Esophagus muscularis mucosa (tissue), 4 donors: ENCODE data around the gene TBL3. TPM values are rescaled to one million over a fixed set of nuclear protein-coding genes. Genes with fewer than 3 reads are reported as not detected.

Experiments
- DNase-seq: peaks from one replicate; pipeline ENCODE4 v3.0.0-alpha.2; 2017; ENCODE audit errors: extremely low spot score
- H3K27ac ChIP-seq, 4 donors: fragments of 200-600 bp; sonication (generic); replicated peaks in 1 of 4; 1 replicate in 3 of 4; 2 replicates in 1 of 4; pipeline ENCODE4 v1.5.1; 2016 to 2019; ENCODE audit warnings: mild to moderate bottlenecking in 1 of 4
- H3K27me3 ChIP-seq, 4 donors: fragments of 200-600 bp; sonication (generic); one replicate each; pipeline versions ENCODE4 v1.5.1 to v1.6.0; 2016 to 2019
- H3K36me3 ChIP-seq, 4 donors: fragments of 200-600 bp; sonication (generic); one replicate each; pipeline ENCODE4 v1.5.1; 2016 to 2019
- H3K4me1 ChIP-seq, 4 donors: fragments of 200-600 bp; sonication (generic); one replicate each; pipeline ENCODE4 v1.5.1; 2016 to 2019
- H3K4me3 ChIP-seq, 4 donors: fragments of 200-600 bp; sonication (generic); 1 replicate in 2 of 4; 2 replicates in 2 of 4; pipeline ENCODE4 v1.5.1; 2016 to 2019; ENCODE audit warnings: mild to moderate bottlenecking in 4 of 4, moderate library complexity in 1 of 4
- H3K9me3 ChIP-seq, 4 donors: fragments of 200-600 bp; sonication (generic); 1 replicate in 3 of 4; 2 replicates in 1 of 4; pipeline ENCODE4 v1.5.1; 2016 to 2019
- CTCF ChIP-seq, 3 experiments: fragments of 200-600 bp in 2 of 3; fragments of 450-650 bp in 1 of 3; sonication (generic) in 2 of 3; IDR thresholded peaks; one replicate each; pipeline ENCODE4 v1.5.1; 2017 to 2019; ENCODE audit warnings: antibody characterized with exemption in 3 of 3, mild to moderate bottlenecking in 2 of 3, moderate library complexity in 1 of 3
- EP300 ChIP-seq: sonication (generic); formaldehyde crosslinking; IDR thresholded peaks from one replicate; pipeline ENCODE4 v1.6.1; 2017; ENCODE audit warnings: antibody characterized with exemption
- POLR2A ChIP-seq: fragments of 450-650 bp; IDR thresholded peaks from one replicate; pipeline ENCODE4 v1.6.1; 2017; ENCODE audit warnings: antibody characterized with exemption, moderate library complexity, mild to moderate bottlenecking, low read depth
- POLR2AphosphoS5 ChIP-seq, 2 donors: sonication (generic); formaldehyde crosslinking; IDR thresholded peaks; one replicate each; pipeline ENCODE4 v1.6.1; 2017; ENCODE audit warnings: antibody characterized with exemption in 2 of 2
- WGBS: methylation state at CpG from one replicate; pipeline ENCODE4 v1.1.5; 2018; 5-methylcytosine and 5-hydroxymethylcytosine counted together
- intact Hi-C: fragments of 100-400 bp; cut with DNase I; formaldehyde crosslinking; loops from one replicate; pipeline ENCODE4 v1.15.1; 2023
- total RNA-seq, 4 donors: library from RNA; depleted of rRNA; stranded (reverse); fragments of >200 nt; gene quantifications; one replicate each; pipeline versions ENCODE4 v1.1.0 to v1.2.1, GENCODE V29; 2016

TBL3 gene
- total RNA-seq, 4 donors from 2014 or later, result 27.0 to 42.9 (median 36.9) TPM

GRCh38 chr16:2007081-2007836, 35.4 kb downstream of the TBL3 start:
- TF ChIP-seq EP300 (no peak), CTCF (IDR thresholded peaks at IDR 0.05) (no peak)
- no peak for DNase-seq
- Histone ChIP-seq H3K27ac (peak overlapping the region in 2 of 4 donors; percentile 89 to 96), H3K9me3 (no peaks in the 10 kb centered on the region), H3K27me3 (no peaks in the 10 kb centered on the region), H3K36me3 (peaks cover 12 to 22% (median 18%) of the 10 kb centered on the region in 4 donors), H3K4me1 (peaks cover 61 to 70% (median 67%) of the 10 kb centered on the region in 4 donors), H3K4me3 (peak overlapping the region; percentile 70 to 95 (median 81))
- WGBS, result 73% methylated on average over 14 of the region's 16 CpGs
- intact Hi-C loops, result no loop called here

GRCh38 chr16:2008009-2008526, 36.2 kb downstream of the TBL3 start:
- peak overlapping the region; percentile 70 to 95 (median 81) for H3K4me3 ChIP-seq
- H3K4me1 ChIP-seq, result peaks cover 61 to 70% (median 67%) of the 10 kb centered on the region in 4 donors
- no peaks in the 10 kb centered on the region for H3K9me3 ChIP-seq
- 64% methylated on average over 15 of the region's 15 CpGs for WGBS
- DNase-seq, result no peak
- intact Hi-C loops, result no loop called here
- H3K27ac ChIP-seq, result peak overlapping the region; percentile 89 to 97 (median 94)
- no peak for TF ChIP-seq CTCF (IDR thresholded peaks at IDR 0.05)
- no peak for TF ChIP-seq POLR2AphosphoS5 (IDR thresholded peaks at IDR 0.05)
- TF ChIP-seq POLR2A, result no peak
- no peak for TF ChIP-seq EP300
- H3K36me3 ChIP-seq, result peaks cover 4 to 14% (median 10%) of the 10 kb centered on the region in 4 donors
- H3K27me3 ChIP-seq, result no peaks in the 10 kb centered on the region

GRCh38 chr16:2008631-2009163, 36.8 kb downstream of the TBL3 start:
- DNase-seq, result no peak
- intact Hi-C loops, result no loop called here
- Histone ChIP-seq H3K27me3 (no peaks in the 10 kb centered on the region), H3K36me3 (peaks cover 0 to 8% (median 5%) of the 10 kb centered on the region in 4 donors), H3K4me3 (peak overlapping the region; percentile 70 to 95 (median 81)), H3K4me1 (peaks cover 58 to 64% (median 63%) of the 10 kb centered on the region in 4 donors), H3K9me3 (no peaks in the 10 kb centered on the region), H3K27ac (peak overlapping the region; percentile 89 to 97 (median 94))
- TF ChIP-seq EP300, result no peak
- TF ChIP-seq POLR2A, result peak; percentile 11
- 4% methylated on average over 20 of the region's 23 CpGs for WGBS

- WGBS, result 0% methylated on average over 2 of the region's 55 CpGs
- intact Hi-C loops, result no loop called here
- Histone ChIP-seq H3K36me3 (peaks cover 0 to 8% (median 5%) of the 10 kb centered on the region in 4 donors), H3K4me3 (peak overlapping the region; percentile 70 to 95 (median 81)), H3K4me1 (peaks cover 52 to 59% (median 57%) of the 10 kb centered on the region in 4 donors), H3K27me3 (no peaks in the 10 kb centered on the region), H3K27ac (peak overlapping the region; percentile 89 to 97 (median 94)), H3K9me3 (no peaks in the 10 kb centered on the region)
- no peak for DNase-seq
- TF ChIP-seq POLR2A (no peak), POLR2AphosphoS5 (IDR thresholded peaks at IDR 0.05) (no peak), CTCF (IDR thresholded peaks at IDR 0.05) (no peak), EP300 (no peak)
Observed at GRCh38 chr16:2009164-2009711, 37.4 kb downstream of the TBL3 start.
